Measurements from ENCODE around the gene GTSE1.

Gene GTSE1

GRCh38 chr22:46370584-46371291, 74.1 kb downstream of the GTSE1 start:
- TF ChIP-seq, protein P1, sequence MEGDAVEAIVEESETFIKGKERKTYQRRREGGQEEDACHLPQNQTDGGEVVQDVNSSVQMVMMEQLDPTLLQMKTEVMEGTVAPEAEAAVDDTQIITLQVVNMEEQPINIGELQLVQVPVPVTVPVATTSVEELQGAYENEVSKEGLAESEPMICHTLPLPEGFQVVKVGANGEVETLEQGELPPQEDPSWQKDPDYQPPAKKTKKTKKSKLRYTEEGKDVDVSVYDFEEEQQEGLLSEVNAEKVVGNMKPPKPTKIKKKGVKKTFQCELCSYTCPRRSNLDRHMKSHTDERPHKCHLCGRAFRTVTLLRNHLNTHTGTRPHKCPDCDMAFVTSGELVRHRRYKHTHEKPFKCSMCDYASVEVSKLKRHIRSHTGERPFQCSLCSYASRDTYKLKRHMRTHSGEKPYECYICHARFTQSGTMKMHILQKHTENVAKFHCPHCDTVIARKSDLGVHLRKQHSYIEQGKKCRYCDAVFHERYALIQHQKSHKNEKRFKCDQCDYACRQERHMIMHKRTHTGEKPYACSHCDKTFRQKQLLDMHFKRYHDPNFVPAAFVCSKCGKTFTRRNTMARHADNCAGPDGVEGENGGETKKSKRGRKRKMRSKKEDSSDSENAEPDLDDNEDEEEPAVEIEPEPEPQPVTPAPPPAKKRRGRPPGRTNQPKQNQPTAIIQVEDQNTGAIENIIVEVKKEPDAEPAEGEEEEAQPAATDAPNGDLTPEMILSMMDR (conservative IDR thresholded peaks at IDR 0.05; ENCODE audit: low read depth) = no peak
- peak overlapping the region; percentile 37 for H3K27ac ChIP-seq
- no peak for DNase-seq (ENCODE audit: low spot score)
- ChIA-PET POLR2A (ENCODE audit: low non-redundant PET) (no interaction called here), CTCF (no interaction called here)

DNA sequence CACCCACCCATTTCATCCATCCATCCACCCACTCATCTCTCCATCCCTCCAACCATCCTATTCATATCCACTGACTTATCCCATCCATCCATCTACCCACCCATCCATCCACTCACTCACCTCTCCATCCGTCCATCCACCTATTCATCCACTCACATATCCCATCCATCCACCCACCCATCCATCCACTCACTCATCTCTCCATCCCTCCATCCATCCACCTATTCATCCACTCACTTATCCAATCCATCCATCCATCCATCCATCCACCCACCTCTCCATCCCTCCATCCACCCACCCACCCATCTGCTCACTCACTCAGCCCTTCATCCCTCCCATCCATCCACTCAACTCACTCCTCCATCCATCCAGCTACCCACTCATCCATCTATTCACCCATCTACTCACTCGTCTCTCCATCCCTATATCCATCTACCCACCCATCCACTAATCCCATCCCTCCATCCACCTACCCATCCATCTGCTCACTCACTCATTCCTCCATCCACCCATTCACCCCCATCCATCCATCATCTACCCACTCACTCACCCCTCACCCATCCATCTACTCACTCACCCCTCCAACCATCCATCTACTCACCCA, 75.1 kb downstream of the GTSE1 start:
- TF ChIP-seq, protein P1 (conservative IDR thresholded peaks at IDR 0.05; ENCODE audit: low read depth) = no peak
- no peak overlapping the region for H3K27ac ChIP-seq
- ChIA-PET CTCF (no interaction called here), POLR2A (ENCODE audit: low non-redundant PET) (no interaction called here)
- DNase-seq (ENCODE audit: low spot score) = no peak

- no peak for DNase-seq (ENCODE audit: low spot score)
- H3K27ac ChIP-seq = 0 out of 2 replicates have a peak overlapping the region, but pooled peaks have one; percentile 22
- TF ChIP-seq, protein P1 (conservative IDR thresholded peaks at IDR 0.05; ENCODE audit: low read depth) = no peak
- ChIA-PET CTCF (no interaction called here), POLR2A (ENCODE audit: low non-redundant PET) (no interaction called here)
Measured at GRCh38 chr22:46372686-46373085, 76.0 kb downstream of the GTSE1 start.

DNA sequence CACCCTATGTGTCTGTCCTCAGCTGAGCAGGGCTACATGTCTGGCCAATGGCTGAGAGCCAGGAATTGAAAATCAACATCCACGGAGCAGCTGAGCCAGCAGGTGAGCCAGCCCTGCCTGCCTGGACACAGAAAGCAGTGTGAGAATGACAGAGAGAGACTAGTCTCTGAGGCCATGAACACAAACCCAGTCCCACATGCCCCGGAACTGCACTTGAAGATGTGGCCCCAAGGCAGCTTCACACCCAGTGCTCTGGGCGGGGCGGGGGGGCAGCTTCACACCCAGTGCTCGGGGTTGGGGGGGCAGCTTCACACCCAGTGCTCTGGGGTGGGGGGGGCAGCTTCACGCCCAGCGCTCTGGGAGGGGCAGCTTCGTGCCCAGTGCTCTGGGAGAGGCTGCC, 76.5 kb downstream of the GTSE1 start:
- peak overlapping the region; percentile 22; the same call in 1 of the 2 replicates for H3K27ac ChIP-seq
- POLR2A ChIA-PET (ENCODE audit: low non-redundant PET) = no interaction called here
- CTCF ChIA-PET = no interaction called here
- DNase-seq (ENCODE audit: low spot score) = no peak
- TF ChIP-seq, protein P1 (conservative IDR thresholded peaks at IDR 0.05; ENCODE audit: low read depth) = no peak

GRCh38 chr22:46373921-46374662, 77.4 kb downstream of the GTSE1 start:
- TF ChIP-seq, protein P1 (conservative IDR thresholded peaks at IDR 0.05; ENCODE audit: low read depth) = no peak
- POLR2A ChIA-PET (ENCODE audit: low non-redundant PET) = no interaction called here
- H3K27ac ChIP-seq = peak overlapping the region; percentile 9; the same call in 1 of the 2 replicates
- CTCF ChIA-PET = no interaction called here
- DNase-seq (ENCODE audit: low spot score) = no peak

GRCh38 chr22:46374663-46375474, 78.2 kb downstream of the GTSE1 start:
- H3K27ac ChIP-seq = peak overlapping the region; percentile 5; the same call in 1 of the 2 replicates
- no peak for DNase-seq (ENCODE audit: low spot score)
- CTCF ChIA-PET = no interaction called here
- TF ChIP-seq, protein P1 (conservative IDR thresholded peaks at IDR 0.05; ENCODE audit: low read depth) = no peak
- POLR2A ChIA-PET (ENCODE audit: low non-redundant PET) = no interaction called here

Measured in RWPE1 (cell line).